Measurements from ENCODE around the gene CELSR1. TPM values are rescaled to one million over a fixed set of nuclear protein-coding genes. Genes with fewer than 3 reads are reported as not detected.

Gene CELSR1
- total and polyA plus RNA-seq, 2 of the 13 experiments (the other 11 are each of a cell fraction or from before 2014, with no cell fraction given): 0.78 to 1.8 TPM

GRCh38 chr22:46335201-46336118 lies 202.0 kb downstream of the CELSR1 start, which contains the start of gene TRMU (continued):
- TF ChIP-seq ZNF335 (CRISPR knock-in tag; IDR thresholded peaks at IDR 0.05) (peak; percentile 73), GPN1 (CRISPR knock-in tag; IDR thresholded peaks at IDR 0.05; ENCODE audit: borderline replicate concordance) (peak; percentile 9; the same call in 1 of the 2 replicates), ZNF24 (IDR thresholded peaks at IDR 0.05) (no peak), LCORL (IDR thresholded peaks at IDR 0.05) (no peak), LCORL (CRISPR knock-in tag; IDR thresholded peaks at IDR 0.05) (peak; percentile 90), ZNF883 (CRISPR knock-in tag; IDR thresholded peaks at IDR 0.05; ENCODE audit: not compliant biosample characterization) (no peak), IKZF1 (IDR thresholded peaks at IDR 0.05) (no peak), SP2 (CRISPR knock-in tag; IDR thresholded peaks at IDR 0.05) (peak; percentile 97), ZNF879 (CRISPR knock-in tag; IDR thresholded peaks at IDR 0.05) (peak; percentile 66; the same call in 1 of the 2 replicates), PAX8 (CRISPR knock-in tag; IDR thresholded peaks at IDR 0.05; ENCODE audit: borderline replicate concordance) (peak; percentile 74; the same call in 1 of the 2 replicates), ZNF446 (CRISPR knock-in tag; IDR thresholded peaks at IDR 0.05) (peak; percentile 97), CBX2 (IDR thresholded peaks at IDR 0.05; ENCODE audit: low read depth, low read length) (no peak), CBX2 (CRISPR knock-in tag; IDR thresholded peaks at IDR 0.05; ENCODE audit: low read depth) (no peak), SP1 (IDR thresholded peaks at IDR 0.05) (no peak), SP1 (CRISPR knock-in tag; IDR thresholded peaks at IDR 0.05) (peak; percentile 71; the same call in 1 of the 2 replicates), TCF12 (IDR thresholded peaks at IDR 0.05) (no peak), TCF12 (CRISPR knock-in tag; IDR thresholded peaks at IDR 0.05) (0 out of 2 replicates have a peak, but pooled peaks have one; percentile 55), SPEN (CRISPR knock-in tag; IDR thresholded peaks at IDR 0.05; ENCODE audit: low read depth) (peak; percentile 99), FLYWCH1 (CRISPR knock-in tag; IDR thresholded peaks at IDR 0.05) (no peak), GATAD1 (CRISPR knock-in tag; IDR thresholded peaks at IDR 0.05) (peak; percentile 98), ZNF343 (CRISPR knock-in tag; IDR thresholded peaks at IDR 0.05) (peak; percentile 76; the same call in 1 of the 2 replicates), ZNF7 (CRISPR knock-in tag; IDR thresholded peaks at IDR 0.05) (peak; percentile 45; the same call in 1 of the 2 replicates), ZSCAN20 (CRISPR knock-in tag; IDR thresholded peaks at IDR 0.05; ENCODE audit: borderline replicate concordance) (0 out of 2 replicates have a peak, but pooled peaks have one; percentile 34), ZNF776 (CRISPR knock-in tag; IDR thresholded peaks at IDR 0.05) (peak; percentile 90; the same call in 1 of the 2 replicates), ZNF672 (CRISPR knock-in tag; IDR thresholded peaks at IDR 0.05) (no peak), NFYB (CRISPR knock-in tag; IDR thresholded peaks at IDR 0.05) (peak; percentile 52; the same call in 1 of the 2 replicates), ZNF772 (CRISPR knock-in tag; IDR thresholded peaks at IDR 0.05) (peak; percentile 96), IRF2 (CRISPR knock-in tag; IDR thresholded peaks at IDR 0.05) (peak; percentile 96), ZNF740 (CRISPR knock-in tag; IDR thresholded peaks at IDR 0.05) (peak; percentile 79; the same call in 1 of the 2 replicates)
- TF ChIP-seq, protein P1, sequence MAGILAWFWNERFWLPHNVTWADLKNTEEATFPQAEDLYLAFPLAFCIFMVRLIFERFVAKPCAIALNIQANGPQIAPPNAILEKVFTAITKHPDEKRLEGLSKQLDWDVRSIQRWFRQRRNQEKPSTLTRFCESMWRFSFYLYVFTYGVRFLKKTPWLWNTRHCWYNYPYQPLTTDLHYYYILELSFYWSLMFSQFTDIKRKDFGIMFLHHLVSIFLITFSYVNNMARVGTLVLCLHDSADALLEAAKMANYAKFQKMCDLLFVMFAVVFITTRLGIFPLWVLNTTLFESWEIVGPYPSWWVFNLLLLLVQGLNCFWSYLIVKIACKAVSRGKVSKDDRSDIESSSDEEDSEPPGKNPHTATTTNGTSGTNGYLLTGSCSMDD (CRISPR knock-in tag; IDR thresholded peaks at IDR 0.05): no peak
- TF ChIP-seq, protein P2, sequence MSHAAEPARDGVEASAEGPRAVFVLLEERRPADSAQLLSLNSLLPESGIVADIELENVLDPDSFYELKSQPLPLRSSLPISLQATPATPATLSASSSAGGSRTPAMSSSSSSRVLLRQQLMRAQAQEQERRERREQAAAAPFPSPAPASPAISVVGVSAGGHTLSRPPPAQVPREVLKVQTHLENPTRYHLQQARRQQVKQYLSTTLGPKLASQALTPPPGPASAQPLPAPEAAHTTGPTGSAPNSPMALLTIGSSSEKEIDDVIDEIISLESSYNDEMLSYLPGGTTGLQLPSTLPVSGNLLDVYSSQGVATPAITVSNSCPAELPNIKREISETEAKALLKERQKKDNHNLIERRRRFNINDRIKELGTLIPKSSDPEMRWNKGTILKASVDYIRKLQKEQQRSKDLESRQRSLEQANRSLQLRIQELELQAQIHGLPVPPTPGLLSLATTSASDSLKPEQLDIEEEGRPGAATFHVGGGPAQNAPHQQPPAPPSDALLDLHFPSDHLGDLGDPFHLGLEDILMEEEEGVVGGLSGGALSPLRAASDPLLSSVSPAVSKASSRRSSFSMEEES (CRISPR knock-in tag; IDR thresholded peaks at IDR 0.05): peak; percentile 70; the same call in 1 of the 2 replicates
